HG02678 (cell line): ENCODE results near the gene MLEC.

Source experiments
- ATAC-seq: cut with Tn5 transposase; IDR thresholded peaks from one replicate; pipeline ENCODE4 v1.9.1; 2021; ENCODE audit warnings: mild to moderate bottlenecking, moderate library complexity; ENCODE audit not compliant: unreplicated experiment

The MLEC gene

GRCh38 chr12:120739821-120740613 lies 53.1 kb downstream of the MLEC start:
- no peak for ATAC-seq

GRCh38 chr12:120740871-120741270 lies 53.9 kb downstream of the MLEC start:
- ATAC-seq: no peak

GRCh38 chr12:120741476-120742421 lies 54.8 kb downstream of the MLEC start:
- ATAC-seq: no peak

GRCh38 chr12:120744922-120745493 lies 58.1 kb downstream of the MLEC start:
- ATAC-seq: no peak

- ATAC-seq: no peak
Observed at GRCh38 chr12:120748242-120748641, 61.3 kb downstream of the MLEC start.

- no peak for ATAC-seq
Observed at GRCh38 chr12:120749256-120749655, 62.3 kb downstream of the MLEC start.

- no peak for ATAC-seq
Observed at GRCh38 chr12:120750806-120751205, 63.9 kb downstream of the MLEC start.

GRCh38 chr12:120751389-120751788 lies 64.4 kb downstream of the MLEC start:
- no peak for ATAC-seq
